Jurkat, Clone E6-1 (cell line): ENCODE measurements around the gene BAIAP2.

Experiments
- DNase-seq: peaks from one replicate; pipeline ENCODE4 v3.0.0-alpha.2; 2011; ENCODE audit warnings: low read depth, low spot score
- H3K4me3 ChIP-seq: 2 replicates; pipeline ENCODE4 v1.5.1; 2011; ENCODE audit warnings: mild to moderate bottlenecking, low read length, control low read depth, moderate library complexity

BAIAP2 gene

GRCh38 chr17:81060416-81060815 lies 25.5 kb downstream of the BAIAP2 start:
- no peak overlapping the region for H3K4me3 ChIP-seq

GRCh38 chr17:81061027-81061735 lies 26.2 kb downstream of the BAIAP2 start:
- no peak overlapping the region for H3K4me3 ChIP-seq
- DNase-seq, result no peak

More at GRCh38 chr17:81060416-81060815, 25.5 kb downstream of the BAIAP2 start:
- DNase-seq, result no peak

GRCh38 chr17:81062014-81062780 lies 27.2 kb downstream of the BAIAP2 start:
- no peak overlapping the region for H3K4me3 ChIP-seq
- no peak for DNase-seq

- H3K4me3 ChIP-seq, result no peak overlapping the region
- no peak for DNase-seq
Observed at GRCh38 chr17:81063106-81064093, 28.4 kb downstream of the BAIAP2 start.

GRCh38 chr17:81064678-81065475 lies 29.9 kb downstream of the BAIAP2 start:
- no peak for DNase-seq
- H3K4me3 ChIP-seq, result no peak overlapping the region

GRCh38 chr17:81065500-81065899 lies 30.5 kb downstream of the BAIAP2 start:
- no peak overlapping the region for H3K4me3 ChIP-seq
- no peak for DNase-seq

GRCh38 chr17:81066072-81066471 lies 31.1 kb downstream of the BAIAP2 start:
- no peak for DNase-seq
- no peak overlapping the region for H3K4me3 ChIP-seq

- no peak for DNase-seq
- no peak overlapping the region for H3K4me3 ChIP-seq
Observed at GRCh38 chr17:81066771-81067315, 31.9 kb downstream of the BAIAP2 start.

- no peak overlapping the region for H3K4me3 ChIP-seq
- no peak for DNase-seq
Observed at GRCh38 chr17:81067391-81067811, 32.5 kb downstream of the BAIAP2 start.

- H3K4me3 ChIP-seq, result no peak overlapping the region
- DNase-seq, result no peak
Observed at GRCh38 chr17:81068411-81069134, 33.6 kb downstream of the BAIAP2 start.

- no peak overlapping the region for H3K4me3 ChIP-seq
- no peak for DNase-seq
Observed at GRCh38 chr17:81069135-81069645, 34.2 kb downstream of the BAIAP2 start.

GRCh38 chr17:81070541-81071246 lies 35.7 kb downstream of the BAIAP2 start:
- H3K4me3 ChIP-seq, result no peak overlapping the region
- DNase-seq, result no peak

GRCh38 chr17:81071761-81072741 lies 37.1 kb downstream of the BAIAP2 start:
- no peak overlapping the region for H3K4me3 ChIP-seq
- no peak for DNase-seq

GRCh38 chr17:81073967-81074839 lies 39.3 kb downstream of the BAIAP2 start:
- DNase-seq, result no peak

GRCh38 chr17:81074875-81075274 lies 39.9 kb downstream of the BAIAP2 start:
- DNase-seq, result no peak
- H3K4me3 ChIP-seq, result no peak overlapping the region

More at GRCh38 chr17:81073967-81074839, 39.3 kb downstream of the BAIAP2 start:
- no peak overlapping the region for H3K4me3 ChIP-seq
